Stimulated activated naive CD4-positive, alpha-beta T cell treated with Interleukin-2 at 50 U/mL for 16 hours (primary cell): ENCODE measurements around the gene NELFB.

ENCODE experiments used
- DNase-seq: peaks from one replicate; lab custom pipeline; 2025; lab: John Stamatoyannopoulos, UW

Gene NELFB

GRCh38 chr9:137281345-137282116, 26.4 kb downstream of the NELFB start:
- no peak for DNase-seq

DNA sequence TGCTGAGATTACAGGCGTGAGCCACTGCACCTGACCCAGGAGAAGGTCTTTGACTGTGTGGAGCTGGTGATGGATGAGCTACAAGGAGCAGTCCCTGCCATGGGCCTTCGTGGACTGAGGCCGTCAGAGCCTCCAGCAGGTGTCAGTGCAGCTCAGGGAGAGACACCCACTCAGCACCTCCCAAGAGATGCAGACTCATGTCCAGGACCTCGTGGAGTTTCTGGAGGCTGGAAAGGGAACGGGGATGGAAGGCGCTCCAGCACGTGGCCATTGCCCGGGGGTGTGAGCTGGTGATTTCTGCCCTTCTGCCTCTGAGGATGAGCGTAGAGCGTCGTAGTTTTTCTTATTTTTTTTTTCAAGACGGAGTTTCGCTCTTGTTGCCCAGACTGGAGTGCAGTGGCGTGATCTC, 31.9 kb downstream of the NELFB start:
- DNase-seq: no peak

DNA sequence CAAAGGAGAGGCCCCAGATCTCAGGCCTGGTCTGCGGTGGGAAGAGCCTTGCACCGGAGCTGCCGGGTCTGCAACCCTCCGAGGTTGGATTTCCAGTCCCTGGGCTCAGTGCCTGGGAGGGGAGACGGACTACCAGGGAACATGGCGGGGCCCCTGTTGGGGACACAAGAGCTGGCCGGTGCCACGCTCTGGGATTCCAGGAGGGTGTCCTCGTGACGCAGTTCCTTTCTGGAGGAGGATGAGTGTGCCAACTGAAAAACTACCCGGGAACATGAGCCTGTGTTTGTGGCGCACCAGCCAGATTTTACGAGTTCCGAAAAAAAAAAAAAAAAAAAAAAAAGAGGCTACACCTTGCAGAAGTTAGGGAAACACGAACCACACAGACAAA, 38.0 kb downstream of the NELFB start:
- DNase-seq: no peak

DNA sequence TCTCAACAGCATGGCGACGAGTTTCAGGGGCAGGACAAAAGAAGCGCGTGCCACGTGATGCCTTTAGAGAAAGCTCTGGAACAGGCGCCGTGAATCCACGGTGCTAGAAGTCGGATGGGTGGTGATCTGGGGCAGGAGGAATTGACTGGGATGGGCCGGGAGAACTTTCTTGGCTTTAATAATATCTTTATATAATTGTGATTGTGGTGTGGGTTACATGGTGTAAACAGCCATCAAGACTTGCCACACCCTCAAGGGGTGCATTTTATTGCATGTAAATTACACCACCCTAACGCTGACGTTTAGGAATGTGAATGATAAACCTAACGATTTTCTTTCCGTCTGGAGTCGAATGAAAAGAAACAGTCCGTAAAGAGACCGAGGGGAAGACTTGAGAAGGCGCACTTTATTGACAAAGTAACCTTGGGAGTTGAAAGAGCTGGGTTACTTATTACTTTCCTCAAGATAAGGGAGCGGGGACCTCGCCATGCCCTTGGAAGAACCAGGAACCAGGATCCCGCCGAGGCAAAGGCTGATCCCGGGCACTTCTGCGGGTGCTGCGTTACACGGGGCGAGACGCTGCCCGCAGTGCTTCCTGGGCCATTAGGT, 38.5 kb downstream of the NELFB start:
- DNase-seq: no peak

DNA sequence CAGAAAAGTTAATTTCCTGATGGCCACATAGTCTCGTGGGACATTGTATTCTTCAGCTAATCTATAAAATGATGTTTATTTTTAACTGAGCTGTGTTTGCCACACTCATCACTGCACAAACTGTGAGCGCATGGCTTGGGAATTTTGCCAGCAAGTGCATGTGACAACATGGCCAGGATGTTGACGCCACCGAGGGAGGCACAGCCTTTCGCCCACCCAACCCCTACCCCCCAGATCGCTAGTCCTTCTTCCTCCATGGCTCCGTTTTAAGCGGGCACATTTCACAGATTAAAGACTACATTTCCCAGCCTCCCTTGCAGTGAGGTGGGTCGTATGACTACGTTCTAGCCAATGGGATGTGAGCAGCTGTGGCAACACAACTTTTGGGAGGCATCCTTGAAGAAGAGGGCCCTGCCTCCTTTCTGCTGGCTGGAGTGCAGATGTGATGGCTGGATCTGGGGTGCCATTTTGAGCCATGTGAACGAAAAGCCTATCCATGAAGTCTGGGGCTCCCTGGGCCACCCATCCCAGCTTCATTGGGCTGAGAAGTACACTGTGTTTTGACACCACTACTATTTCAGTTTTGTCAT, 39.1 kb downstream of the NELFB start:
- no peak for DNase-seq

GRCh38 chr9:137294681-137295237, 39.6 kb downstream of the NELFB start:
- no peak for DNase-seq

GRCh38 chr9:137295238-137295811, 40.2 kb downstream of the NELFB start:
- peak; percentile 17 for DNase-seq

GRCh38 chr9:137295849-137296669, 40.9 kb downstream of the NELFB start:
- no peak for DNase-seq

GRCh38 chr9:137296670-137297664, 41.8 kb downstream of the NELFB start:
- DNase-seq: no peak

- no peak for DNase-seq
These were observed 42.8 kb downstream of the NELFB start for GRCh38 chr9:137297966-137298365.

DNA sequence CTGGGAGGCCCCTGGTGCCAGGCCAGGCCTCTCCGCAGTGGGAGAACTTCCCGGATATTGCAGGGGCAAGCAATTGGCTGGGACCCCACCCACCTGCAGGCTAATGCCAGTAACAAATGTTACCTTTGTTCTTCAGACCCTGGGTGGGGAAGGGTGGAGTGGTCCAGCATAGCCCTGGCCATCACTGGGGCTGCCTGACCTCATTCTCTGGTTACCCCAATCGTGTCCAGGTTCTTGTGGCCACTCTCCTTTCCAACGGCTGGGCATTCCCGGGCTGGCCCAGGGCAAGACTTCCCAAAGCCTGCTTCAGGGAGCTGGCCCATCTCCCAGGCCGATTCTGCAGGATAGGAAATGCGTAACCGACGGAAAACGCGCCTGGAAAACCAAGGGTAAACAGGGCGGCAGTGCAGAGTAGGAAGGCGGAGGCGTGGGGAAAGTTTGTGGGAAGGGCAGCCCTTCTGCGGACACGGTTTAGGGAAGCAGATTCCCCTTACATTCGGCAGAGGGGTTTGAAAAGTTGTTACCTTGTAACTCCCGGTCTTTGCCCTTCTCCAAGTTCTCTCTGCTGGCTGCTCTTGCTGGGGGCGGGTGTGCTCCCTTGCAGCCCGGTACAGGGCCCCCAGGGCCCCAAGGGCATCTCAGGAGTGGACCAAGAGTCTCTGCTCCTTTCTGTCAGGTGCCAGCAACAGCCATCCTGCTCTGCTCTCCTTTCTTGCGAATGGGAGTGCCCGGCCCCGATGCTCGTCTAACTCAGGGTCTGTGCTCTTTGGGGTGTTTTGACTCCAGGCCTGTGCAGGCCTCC, 43.5 kb downstream of the NELFB start:
- no peak for DNase-seq

DNA sequence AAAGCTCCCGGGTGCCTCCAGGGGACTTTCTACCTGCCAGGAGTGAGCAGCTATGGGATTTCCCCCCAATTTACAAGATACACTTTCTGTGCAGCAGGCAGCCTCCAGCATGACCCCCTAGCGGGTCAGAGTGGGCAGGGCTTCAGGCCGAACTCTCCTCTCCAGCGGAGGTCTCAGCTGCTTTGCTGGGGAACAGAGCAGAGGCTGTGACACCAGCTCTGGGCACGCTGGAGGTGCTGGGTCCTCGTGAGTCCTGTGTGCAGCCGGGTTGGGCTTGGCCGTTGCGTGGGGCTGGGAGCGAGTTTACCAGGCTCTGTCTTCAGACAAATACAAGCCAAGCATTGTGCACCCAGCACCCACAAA, 44.1 kb downstream of the NELFB start:
- no peak for DNase-seq

DNA sequence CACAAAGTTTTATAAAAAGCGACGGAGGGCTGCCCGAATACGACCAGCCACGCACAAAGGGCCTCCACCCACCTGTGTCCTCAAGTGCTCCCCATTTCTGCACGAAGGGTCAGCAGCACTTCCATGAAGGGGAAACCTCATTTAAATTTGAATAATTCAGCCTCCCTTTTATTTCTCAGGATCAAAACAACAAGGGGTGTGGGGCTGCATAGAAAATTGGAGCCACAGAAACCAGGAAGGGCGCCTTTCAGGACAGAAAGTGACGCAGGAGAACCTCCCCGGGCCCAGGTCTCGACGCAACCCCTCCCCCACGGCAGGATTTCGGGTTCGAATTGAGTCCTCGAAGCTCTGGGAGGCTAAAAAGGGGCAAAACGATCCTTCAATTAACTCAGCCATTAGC, 44.8 kb downstream of the NELFB start:
- no peak for DNase-seq

GRCh38 chr9:137300567-137301080, 45.5 kb downstream of the NELFB start:
- no peak for DNase-seq

DNA sequence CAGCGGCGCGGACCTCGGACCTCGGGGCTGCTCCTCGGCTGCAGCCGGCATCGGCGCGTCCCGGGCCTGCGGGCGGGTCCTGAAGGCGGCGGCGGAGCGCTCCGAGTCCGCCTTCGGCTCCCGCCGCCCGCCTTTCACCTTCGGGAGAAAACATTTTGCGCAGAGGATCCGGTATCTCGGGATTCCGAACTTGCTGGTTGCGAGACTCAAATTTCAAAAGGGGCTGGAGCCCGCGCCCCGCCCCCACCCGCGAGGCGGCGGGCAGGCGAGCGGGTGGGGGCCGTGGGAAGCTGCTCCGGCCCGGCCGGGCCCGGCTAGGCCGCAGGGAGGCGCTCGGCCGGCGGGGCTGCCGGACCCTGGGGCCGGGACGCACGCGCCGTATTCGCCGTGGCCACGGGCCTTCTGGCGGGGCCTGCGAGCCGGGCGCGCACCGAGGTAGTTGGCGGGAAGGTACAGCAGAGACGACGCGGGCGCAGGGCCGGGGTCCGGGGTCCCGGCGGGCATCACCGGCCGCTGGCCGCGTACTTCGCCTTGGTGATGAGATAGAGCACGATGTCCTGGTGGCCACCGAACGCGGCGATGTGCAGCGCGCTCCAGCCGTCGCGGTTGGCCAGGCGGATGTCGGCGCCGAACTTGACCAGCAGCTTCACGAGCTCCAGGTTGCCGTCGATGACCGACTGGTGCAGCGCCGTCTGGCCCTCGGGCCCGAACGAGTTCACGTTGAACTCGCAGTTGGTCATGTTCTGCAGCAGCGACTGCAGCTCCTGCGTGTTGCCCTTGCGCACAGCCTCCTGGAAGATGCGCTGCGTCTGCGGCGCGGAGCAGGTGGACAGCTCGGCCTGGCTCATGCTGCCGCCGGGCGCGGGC, 46.2 kb downstream of the NELFB start:
- no peak for DNase-seq

GRCh38 chr9:137302118-137302448, 47.0 kb downstream of the NELFB start, which contains the start of gene NRARP:
Gene NRARP (minus strand): TSS chr9:137302271. CDS start chr9:137301928, 343 bp downstream.
- DNase-seq: peak; percentile 84

DNA sequence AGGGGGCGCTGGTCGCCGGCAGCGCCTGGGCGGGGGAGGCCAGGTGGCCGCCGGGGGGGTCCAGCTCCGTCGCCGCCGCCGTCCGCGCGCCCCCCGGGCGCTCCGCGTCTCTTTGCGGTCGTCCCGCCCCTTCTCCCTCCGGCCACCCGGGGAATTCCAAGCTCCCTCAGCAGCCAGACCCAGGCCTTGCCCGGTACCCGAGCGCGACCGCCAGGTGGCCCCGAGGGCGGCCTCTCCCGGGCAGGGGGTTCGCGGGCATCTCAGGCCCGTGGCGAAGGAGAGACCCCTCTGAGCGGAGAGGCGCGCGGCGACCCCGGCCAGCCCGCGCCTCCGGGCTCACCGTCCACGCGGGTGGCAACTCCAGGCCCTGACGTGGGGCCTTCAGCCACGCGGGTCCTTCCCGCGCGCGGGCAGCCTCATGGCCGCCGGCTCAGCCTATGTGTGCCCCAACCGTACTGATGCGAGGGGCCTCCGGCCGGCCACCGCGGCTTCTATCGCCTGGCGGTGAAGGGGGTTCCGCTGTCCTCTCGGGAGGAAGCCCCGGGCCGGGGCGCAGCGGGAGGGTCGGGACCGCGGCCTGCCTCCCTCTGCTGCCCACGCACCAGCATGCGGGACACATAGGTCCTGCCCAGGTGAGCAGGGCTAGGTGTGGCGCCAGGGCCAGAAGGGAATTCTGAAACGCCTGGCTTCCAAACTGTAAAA, 47.5 kb downstream of the NELFB start:
- peak; percentile 59 for DNase-seq
